SK-N-SH treated with all-trans-retinoic acid at 6 μM for 48 hours (cell line): Measurements from ENCODE around the gene USP35.

ENCODE experiments used
- ARNTL ChIP-seq: fragments of 450-650 bp; formaldehyde crosslinking; IDR thresholded peaks from 2 replicates; pipeline ENCODE4 v1.5.0; 2020; ENCODE audit warnings: low read depth, mild to moderate bottlenecking, moderate library complexity, borderline replicate concordance
- BACH2 ChIP-seq: fragments of 250-450 bp; sonication (Bioruptor Pico); IDR thresholded peaks from 2 replicates; pipeline ENCODE4 v1.9.0; 2021; ENCODE audit warnings: mild to moderate bottlenecking, borderline replicate concordance
- CREB5 ChIP-seq: fragments of 250-450 bp; sonication (Bioruptor Pico); IDR thresholded peaks from 2 replicates; pipeline ENCODE4 v1.5.1; 2020; ENCODE audit warnings: low read depth, mild to moderate bottlenecking, moderate library complexity
- ESRRG ChIP-seq: fragments of 250-450 bp; sonication (Bioruptor Pico); IDR thresholded peaks from 2 replicates; pipeline ENCODE4 v1.6.1; 2021; ENCODE audit warnings: mild to moderate bottlenecking
- PATZ1 ChIP-seq: fragments of 250-450 bp; sonication (Bioruptor Pico); IDR thresholded peaks from 2 replicates; pipeline ENCODE4 v1.8.0; 2020; ENCODE audit warnings: mild to moderate bottlenecking, moderate library complexity, borderline replicate concordance
- POU6F1 ChIP-seq: fragments of 250-450 bp; sonication (Bioruptor Pico); IDR thresholded peaks from 2 replicates; pipeline ENCODE4 v1.8.0; 2021; ENCODE audit warnings: low read depth, mild to moderate bottlenecking, moderate library complexity, borderline replicate concordance
- RARB ChIP-seq: fragments of 250-450 bp; sonication (Bioruptor Pico); IDR thresholded peaks from 2 replicates; pipeline ENCODE4 v1.8.0; 2021; ENCODE audit warnings: mild to moderate bottlenecking, moderate library complexity
- SNAI2 ChIP-seq: fragments of 250-450 bp; sonication (Bioruptor Pico); IDR thresholded peaks from 2 replicates; pipeline ENCODE4 v1.5.0; 2020; ENCODE audit warnings: mild to moderate bottlenecking, moderate library complexity
- TOX ChIP-seq: fragments of 250-450 bp; sonication (Bioruptor Pico); IDR thresholded peaks from 2 replicates; pipeline ENCODE4 v1.8.0; 2021; ENCODE audit warnings: mild to moderate bottlenecking, moderate library complexity, borderline replicate concordance
- ZFP3 ChIP-seq: fragments of 250-450 bp; sonication (Bioruptor Pico); IDR thresholded peaks from 2 replicates; pipeline ENCODE4 v1.5.0; 2020; ENCODE audit warnings: mild to moderate bottlenecking, moderate library complexity
- ZFP30 ChIP-seq: fragments of 450-650 bp; formaldehyde crosslinking; IDR thresholded peaks from 2 replicates; pipeline ENCODE4 v1.5.0; 2022; ENCODE audit warnings: mild to moderate bottlenecking, moderate library complexity
- ZNF565 ChIP-seq: fragments of 450-650 bp; formaldehyde crosslinking; conservative IDR thresholded peaks from 2 replicates; pipeline ENCODE4 v1.5.0; 2020; ENCODE audit warnings: low read depth, mild to moderate bottlenecking, moderate library complexity
- TF ChIP-seq, protein P1 (sequence below): fragments of 250-450 bp; sonication (Bioruptor Pico); IDR thresholded peaks from 2 replicates; pipeline ENCODE4 v1.5.1; 2021; ENCODE audit warnings: mild to moderate bottlenecking, moderate library complexity

GRCh38 chr11:78244080-78244479, 55.4 kb downstream of the USP35 start:
- TF ChIP-seq ZFP30 (CRISPR knock-in tag) (no peak), ZFP3 (CRISPR knock-in tag) (no peak), PATZ1 (CRISPR knock-in tag) (no peak), ESRRG (no peak), ZNF565 (CRISPR knock-in tag) (no peak), BACH2 (CRISPR knock-in tag) (no peak), POU6F1 (CRISPR knock-in tag) (no peak), SNAI2 (CRISPR knock-in tag) (no peak), TOX (CRISPR knock-in tag) (no peak), ARNTL (no peak), CREB5 (CRISPR knock-in tag) (no peak), RARB (no peak)
- TF ChIP-seq, protein P1, sequence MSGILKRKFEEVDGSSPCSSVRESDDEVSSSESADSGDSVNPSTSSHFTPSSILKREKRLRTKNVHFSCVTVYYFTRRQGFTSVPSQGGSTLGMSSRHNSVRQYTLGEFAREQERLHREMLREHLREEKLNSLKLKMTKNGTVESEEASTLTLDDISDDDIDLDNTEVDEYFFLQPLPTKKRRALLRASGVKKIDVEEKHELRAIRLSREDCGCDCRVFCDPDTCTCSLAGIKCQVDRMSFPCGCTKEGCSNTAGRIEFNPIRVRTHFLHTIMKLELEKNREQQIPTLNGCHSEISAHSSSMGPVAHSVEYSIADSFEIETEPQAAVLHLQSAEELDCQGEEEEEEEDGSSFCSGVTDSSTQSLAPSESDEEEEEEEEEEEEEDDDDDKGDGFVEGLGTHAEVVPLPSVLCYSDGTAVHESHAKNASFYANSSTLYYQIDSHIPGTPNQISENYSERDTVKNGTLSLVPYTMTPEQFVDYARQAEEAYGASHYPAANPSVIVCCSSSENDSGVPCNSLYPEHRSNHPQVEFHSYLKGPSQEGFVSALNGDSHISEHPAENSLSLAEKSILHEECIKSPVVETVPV (CRISPR knock-in tag), result no peak
